HL-60 (cell line): ENCODE measurements around the gene NFATC2IP.

ENCODE experiments used
- POLR2AphosphoS5 ChIP-seq: IDR thresholded peaks from 2 replicates; pipeline ENCODE4 v1.6.1; 2012; ENCODE audit warnings: low read depth
- TF ChIP-seq, protein P1 (sequence below): IDR thresholded peaks from one replicate; pipeline ENCODE4 v1.5.1; 2011; ENCODE audit warnings: low read length, control low read depth, inconsistent platforms; ENCODE audit not compliant: insufficient read depth
- TF ChIP-seq, protein P2 (sequence below): IDR thresholded peaks from 2 replicates; pipeline ENCODE4 v1.6.1; 2012; ENCODE audit warnings: low read depth; ENCODE audit not compliant: insufficient replicate concordance

DNA sequence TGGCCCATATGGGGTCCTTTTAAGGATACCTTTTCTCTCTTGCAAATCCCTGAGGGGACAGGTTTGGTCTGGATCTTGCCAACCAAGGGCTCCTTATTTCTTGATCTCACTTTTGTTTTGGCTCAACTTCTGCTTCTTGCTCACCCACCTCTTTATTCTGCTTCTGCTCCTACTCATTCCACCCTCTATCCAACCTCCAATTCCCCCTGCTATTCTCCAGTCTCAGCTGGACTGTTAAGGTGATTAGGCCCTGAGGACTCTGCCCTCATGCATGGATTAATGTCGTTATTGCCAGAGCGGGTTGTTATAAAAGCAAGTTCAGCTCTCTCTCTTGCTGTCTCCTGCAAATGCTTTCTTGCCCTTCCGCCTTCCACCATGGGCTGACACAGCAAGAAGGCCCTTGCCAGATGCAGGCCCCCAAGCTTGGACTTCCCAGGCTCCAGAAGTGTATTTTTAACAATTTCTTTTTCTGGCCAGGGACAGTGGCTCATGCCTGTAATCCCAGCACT lies 63.9 kb downstream of the NFATC2IP start:
- TF ChIP-seq, protein P1, sequence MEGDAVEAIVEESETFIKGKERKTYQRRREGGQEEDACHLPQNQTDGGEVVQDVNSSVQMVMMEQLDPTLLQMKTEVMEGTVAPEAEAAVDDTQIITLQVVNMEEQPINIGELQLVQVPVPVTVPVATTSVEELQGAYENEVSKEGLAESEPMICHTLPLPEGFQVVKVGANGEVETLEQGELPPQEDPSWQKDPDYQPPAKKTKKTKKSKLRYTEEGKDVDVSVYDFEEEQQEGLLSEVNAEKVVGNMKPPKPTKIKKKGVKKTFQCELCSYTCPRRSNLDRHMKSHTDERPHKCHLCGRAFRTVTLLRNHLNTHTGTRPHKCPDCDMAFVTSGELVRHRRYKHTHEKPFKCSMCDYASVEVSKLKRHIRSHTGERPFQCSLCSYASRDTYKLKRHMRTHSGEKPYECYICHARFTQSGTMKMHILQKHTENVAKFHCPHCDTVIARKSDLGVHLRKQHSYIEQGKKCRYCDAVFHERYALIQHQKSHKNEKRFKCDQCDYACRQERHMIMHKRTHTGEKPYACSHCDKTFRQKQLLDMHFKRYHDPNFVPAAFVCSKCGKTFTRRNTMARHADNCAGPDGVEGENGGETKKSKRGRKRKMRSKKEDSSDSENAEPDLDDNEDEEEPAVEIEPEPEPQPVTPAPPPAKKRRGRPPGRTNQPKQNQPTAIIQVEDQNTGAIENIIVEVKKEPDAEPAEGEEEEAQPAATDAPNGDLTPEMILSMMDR, result no peak
- TF ChIP-seq, protein P2, sequence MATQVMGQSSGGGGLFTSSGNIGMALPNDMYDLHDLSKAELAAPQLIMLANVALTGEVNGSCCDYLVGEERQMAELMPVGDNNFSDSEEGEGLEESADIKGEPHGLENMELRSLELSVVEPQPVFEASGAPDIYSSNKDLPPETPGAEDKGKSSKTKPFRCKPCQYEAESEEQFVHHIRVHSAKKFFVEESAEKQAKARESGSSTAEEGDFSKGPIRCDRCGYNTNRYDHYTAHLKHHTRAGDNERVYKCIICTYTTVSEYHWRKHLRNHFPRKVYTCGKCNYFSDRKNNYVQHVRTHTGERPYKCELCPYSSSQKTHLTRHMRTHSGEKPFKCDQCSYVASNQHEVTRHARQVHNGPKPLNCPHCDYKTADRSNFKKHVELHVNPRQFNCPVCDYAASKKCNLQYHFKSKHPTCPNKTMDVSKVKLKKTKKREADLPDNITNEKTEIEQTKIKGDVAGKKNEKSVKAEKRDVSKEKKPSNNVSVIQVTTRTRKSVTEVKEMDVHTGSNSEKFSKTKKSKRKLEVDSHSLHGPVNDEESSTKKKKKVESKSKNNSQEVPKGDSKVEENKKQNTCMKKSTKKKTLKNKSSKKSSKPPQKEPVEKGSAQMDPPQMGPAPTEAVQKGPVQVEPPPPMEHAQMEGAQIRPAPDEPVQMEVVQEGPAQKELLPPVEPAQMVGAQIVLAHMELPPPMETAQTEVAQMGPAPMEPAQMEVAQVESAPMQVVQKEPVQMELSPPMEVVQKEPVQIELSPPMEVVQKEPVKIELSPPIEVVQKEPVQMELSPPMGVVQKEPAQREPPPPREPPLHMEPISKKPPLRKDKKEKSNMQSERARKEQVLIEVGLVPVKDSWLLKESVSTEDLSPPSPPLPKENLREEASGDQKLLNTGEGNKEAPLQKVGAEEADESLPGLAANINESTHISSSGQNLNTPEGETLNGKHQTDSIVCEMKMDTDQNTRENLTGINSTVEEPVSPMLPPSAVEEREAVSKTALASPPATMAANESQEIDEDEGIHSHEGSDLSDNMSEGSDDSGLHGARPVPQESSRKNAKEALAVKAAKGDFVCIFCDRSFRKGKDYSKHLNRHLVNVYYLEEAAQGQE, result no peak
- TF ChIP-seq POLR2AphosphoS5, result no peak
